ENCODE data around the gene GK. TPM values are rescaled to one million over a fixed set of nuclear protein-coding genes. Genes with fewer than 3 reads are reported as not detected.

GK gene
- total RNA-seq, 1 donor from 2014 or later = 5.5 TPM

DNA sequence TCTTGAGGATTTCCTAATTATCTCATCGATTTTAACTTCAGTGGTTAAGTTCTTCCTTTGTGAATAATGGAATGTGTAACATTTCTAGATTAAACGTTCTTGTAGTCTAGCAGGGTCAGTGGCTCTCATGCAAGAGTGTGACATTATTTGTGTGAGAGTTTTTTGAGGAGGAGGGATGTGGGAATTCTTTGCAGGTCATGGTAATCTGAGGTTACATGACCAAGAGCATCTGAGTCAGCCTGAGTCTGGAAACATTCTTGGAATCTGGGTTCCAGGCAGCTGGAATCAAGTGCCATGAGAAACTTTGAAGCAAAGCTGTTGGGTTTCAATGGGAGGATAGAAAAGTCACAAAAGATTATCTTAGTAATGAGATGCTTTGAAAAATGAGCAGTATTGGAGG, 49.5 kb downstream of the GK start:
- no peak for DNase-seq (ENCODE audit: low read depth)
- Histone ChIP-seq H3K4me3 (ENCODE audit: low read depth, low read length) (no peak overlapping the region), H3K36me3 (ENCODE audit: control insufficient read depth, insufficient read depth, low read length) (no peaks in the 10 kb centered on the region), H3K27me3 (ENCODE audit: control insufficient read depth, insufficient read depth, low read length) (no peaks in the 10 kb centered on the region)
- TF ChIP-seq, protein P1, sequence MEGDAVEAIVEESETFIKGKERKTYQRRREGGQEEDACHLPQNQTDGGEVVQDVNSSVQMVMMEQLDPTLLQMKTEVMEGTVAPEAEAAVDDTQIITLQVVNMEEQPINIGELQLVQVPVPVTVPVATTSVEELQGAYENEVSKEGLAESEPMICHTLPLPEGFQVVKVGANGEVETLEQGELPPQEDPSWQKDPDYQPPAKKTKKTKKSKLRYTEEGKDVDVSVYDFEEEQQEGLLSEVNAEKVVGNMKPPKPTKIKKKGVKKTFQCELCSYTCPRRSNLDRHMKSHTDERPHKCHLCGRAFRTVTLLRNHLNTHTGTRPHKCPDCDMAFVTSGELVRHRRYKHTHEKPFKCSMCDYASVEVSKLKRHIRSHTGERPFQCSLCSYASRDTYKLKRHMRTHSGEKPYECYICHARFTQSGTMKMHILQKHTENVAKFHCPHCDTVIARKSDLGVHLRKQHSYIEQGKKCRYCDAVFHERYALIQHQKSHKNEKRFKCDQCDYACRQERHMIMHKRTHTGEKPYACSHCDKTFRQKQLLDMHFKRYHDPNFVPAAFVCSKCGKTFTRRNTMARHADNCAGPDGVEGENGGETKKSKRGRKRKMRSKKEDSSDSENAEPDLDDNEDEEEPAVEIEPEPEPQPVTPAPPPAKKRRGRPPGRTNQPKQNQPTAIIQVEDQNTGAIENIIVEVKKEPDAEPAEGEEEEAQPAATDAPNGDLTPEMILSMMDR (IDR thresholded peaks at IDR 0.05; ENCODE audit: insufficient read depth, low read length, poor library complexity, severe bottlenecking) = no peak

DNA sequence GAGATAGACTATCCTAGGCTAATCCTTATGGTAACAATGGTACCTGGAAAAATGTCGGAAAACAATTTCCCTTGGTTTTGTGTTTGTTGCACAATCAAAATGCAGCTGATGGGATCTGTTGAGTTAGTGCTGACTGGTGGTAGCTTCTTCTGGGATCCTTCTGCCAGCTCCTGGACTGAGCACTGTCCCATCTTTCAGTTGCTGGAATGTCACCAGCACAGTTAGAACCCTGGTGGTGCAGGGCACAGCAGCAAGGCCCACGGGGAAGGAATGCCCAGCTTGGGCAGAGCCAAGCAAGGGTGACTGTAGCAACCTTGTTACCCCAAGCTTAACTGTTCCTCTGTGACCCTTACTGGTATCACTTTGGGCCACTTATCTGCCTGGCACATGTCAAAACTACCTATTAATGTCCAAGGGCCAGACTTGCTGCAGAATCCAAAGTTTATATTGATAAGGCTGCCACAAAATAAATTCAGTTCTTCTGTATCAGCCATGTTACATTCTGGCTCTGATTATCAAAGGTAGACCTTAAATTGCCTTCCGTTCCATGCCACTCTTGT, 53.1 kb downstream of the GK start:
- TF ChIP-seq, protein P1 (IDR thresholded peaks at IDR 0.05; ENCODE audit: insufficient read depth, low read length, poor library complexity, severe bottlenecking) = no peak
- no peaks in the 10 kb centered on the region for H3K27me3 ChIP-seq (ENCODE audit: control insufficient read depth, insufficient read depth, low read length)
- H3K36me3 ChIP-seq (ENCODE audit: control insufficient read depth, insufficient read depth, low read length) = no peaks in the 10 kb centered on the region
- no peak for DNase-seq (ENCODE audit: low read depth)
- H3K4me3 ChIP-seq (ENCODE audit: low read depth, low read length) = no peak overlapping the region

- Histone ChIP-seq H3K4me3 (ENCODE audit: low read depth, low read length) (no peak overlapping the region), H3K36me3 (ENCODE audit: control insufficient read depth, insufficient read depth, low read length) (no peaks in the 10 kb centered on the region), H3K27me3 (ENCODE audit: control insufficient read depth, insufficient read depth, low read length) (no peaks in the 10 kb centered on the region)
- TF ChIP-seq, protein P1 (IDR thresholded peaks at IDR 0.05; ENCODE audit: insufficient read depth, low read length, poor library complexity, severe bottlenecking) = no peak
- DNase-seq (ENCODE audit: low read depth) = no peak
Observed at GRCh38 chrX:30712214-30712613, 59.0 kb downstream of the GK start.

- no peak overlapping the region for H3K4me3 ChIP-seq (ENCODE audit: low read depth, low read length)
- H3K36me3 ChIP-seq (ENCODE audit: control insufficient read depth, insufficient read depth, low read length) = no peaks in the 10 kb centered on the region
- TF ChIP-seq, protein P1 (IDR thresholded peaks at IDR 0.05; ENCODE audit: insufficient read depth, low read length, poor library complexity, severe bottlenecking) = peak; percentile 72
- H3K27me3 ChIP-seq (ENCODE audit: control insufficient read depth, insufficient read depth, low read length) = no peaks in the 10 kb centered on the region
- DNase-seq (ENCODE audit: low read depth) = peak; percentile 10
Observed at GRCh38 chrX:30713061-30713525, 59.9 kb downstream of the GK start.

- TF ChIP-seq, protein P1 (IDR thresholded peaks at IDR 0.05; ENCODE audit: insufficient read depth, low read length, poor library complexity, severe bottlenecking) = no peak
- H3K27me3 ChIP-seq (ENCODE audit: control insufficient read depth, insufficient read depth, low read length) = no peaks in the 10 kb centered on the region
- H3K4me3 ChIP-seq (ENCODE audit: low read depth, low read length) = no peak overlapping the region
- no peak for DNase-seq (ENCODE audit: low read depth)
- H3K36me3 ChIP-seq (ENCODE audit: control insufficient read depth, insufficient read depth, low read length) = no peaks in the 10 kb centered on the region
Observed at GRCh38 chrX:30714138-30714537, 60.9 kb downstream of the GK start.

DNA sequence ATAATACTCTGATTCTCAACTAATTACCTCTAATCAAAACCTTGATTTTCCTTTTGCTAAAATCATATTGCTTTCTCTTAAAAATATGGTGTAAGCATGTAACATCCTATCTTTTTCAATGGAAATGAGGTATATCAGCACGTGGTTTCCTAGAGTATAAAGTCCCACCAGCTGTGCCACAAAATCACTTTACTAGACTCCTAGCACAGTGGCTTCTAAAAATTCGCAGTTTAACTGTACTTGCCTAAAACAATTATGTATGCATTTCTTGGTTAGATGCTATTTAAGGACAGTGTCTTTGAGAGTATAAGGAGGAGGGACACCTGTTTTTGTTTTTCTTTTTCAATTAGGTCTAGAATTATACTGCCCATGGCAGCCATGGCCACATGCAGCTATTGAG, 62.8 kb downstream of the GK start:
- no peak for DNase-seq (ENCODE audit: low read depth)
- H3K36me3 ChIP-seq (ENCODE audit: control insufficient read depth, insufficient read depth, low read length) = no peaks in the 10 kb centered on the region
- H3K4me3 ChIP-seq (ENCODE audit: low read depth, low read length) = no peak overlapping the region
- no peaks in the 10 kb centered on the region for H3K27me3 ChIP-seq (ENCODE audit: control insufficient read depth, insufficient read depth, low read length)
- TF ChIP-seq, protein P1 (IDR thresholded peaks at IDR 0.05; ENCODE audit: insufficient read depth, low read length, poor library complexity, severe bottlenecking) = no peak
